ENCODE measurements around the gene MAD1L1.

Gene MAD1L1

DNA sequence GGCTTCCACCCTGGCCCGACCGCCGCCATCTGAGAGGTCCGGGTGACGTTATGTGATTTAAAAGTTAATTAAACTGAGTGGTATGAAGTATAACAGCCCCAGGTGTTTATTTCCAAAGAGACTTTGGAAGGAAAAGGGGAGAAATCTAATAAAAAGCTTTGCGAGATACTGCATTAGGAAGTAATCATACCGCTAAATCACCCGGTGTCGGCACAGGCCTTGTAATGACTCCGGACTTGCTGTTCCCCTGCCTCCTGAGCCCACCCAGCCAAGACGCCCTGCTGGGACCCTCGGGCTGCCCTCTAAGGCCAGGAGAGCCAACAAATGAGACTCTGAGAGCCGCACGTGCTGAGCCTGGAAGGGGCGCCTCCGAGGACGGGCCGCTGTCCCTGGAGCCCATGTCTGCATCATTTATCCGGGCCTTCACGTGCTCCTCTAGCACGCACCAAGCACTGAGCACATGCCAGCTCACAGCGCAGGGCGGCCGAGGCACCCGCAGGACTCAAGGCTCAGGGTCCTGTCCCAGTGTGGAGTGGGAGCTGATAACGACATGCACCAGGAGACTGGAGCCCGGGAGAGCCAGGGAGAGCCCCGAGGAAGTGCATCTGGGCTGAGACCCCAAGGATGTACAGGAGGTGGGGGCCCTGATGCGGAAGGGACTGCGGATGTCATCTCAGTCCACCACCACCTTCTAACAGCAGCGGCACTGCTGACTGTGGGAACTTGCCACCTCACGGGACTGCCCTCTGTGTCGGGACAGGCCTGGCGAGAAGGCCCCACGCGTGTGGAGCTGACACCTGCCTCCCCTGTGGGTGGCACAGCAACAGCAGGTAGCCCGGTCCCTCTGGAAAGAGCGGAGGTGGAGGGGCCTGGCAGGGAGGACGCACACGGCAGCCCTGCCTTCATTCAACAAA is 380.0 kb downstream of the MAD1L1 start:
- no peaks in the 10 kb centered on the region for H3K9me3 Mint-ChIP-seq
- TF ChIP-seq, protein P1, sequence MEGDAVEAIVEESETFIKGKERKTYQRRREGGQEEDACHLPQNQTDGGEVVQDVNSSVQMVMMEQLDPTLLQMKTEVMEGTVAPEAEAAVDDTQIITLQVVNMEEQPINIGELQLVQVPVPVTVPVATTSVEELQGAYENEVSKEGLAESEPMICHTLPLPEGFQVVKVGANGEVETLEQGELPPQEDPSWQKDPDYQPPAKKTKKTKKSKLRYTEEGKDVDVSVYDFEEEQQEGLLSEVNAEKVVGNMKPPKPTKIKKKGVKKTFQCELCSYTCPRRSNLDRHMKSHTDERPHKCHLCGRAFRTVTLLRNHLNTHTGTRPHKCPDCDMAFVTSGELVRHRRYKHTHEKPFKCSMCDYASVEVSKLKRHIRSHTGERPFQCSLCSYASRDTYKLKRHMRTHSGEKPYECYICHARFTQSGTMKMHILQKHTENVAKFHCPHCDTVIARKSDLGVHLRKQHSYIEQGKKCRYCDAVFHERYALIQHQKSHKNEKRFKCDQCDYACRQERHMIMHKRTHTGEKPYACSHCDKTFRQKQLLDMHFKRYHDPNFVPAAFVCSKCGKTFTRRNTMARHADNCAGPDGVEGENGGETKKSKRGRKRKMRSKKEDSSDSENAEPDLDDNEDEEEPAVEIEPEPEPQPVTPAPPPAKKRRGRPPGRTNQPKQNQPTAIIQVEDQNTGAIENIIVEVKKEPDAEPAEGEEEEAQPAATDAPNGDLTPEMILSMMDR (IDR thresholded peaks at IDR 0.05): no peak
- peaks cover 4% of the 10 kb centered on the region for H3K27me3 Mint-ChIP-seq (ENCODE audit: low read depth, poor library complexity)
- no peaks in the 10 kb centered on the region for H3K36me3 Mint-ChIP-seq (ENCODE audit: low read depth)
- peak; percentile 2 for DNase-seq
- H3K4me3 Mint-ChIP-seq: no peak overlapping the region
- H3K27ac Mint-ChIP-seq: peak overlapping the region; percentile 66
- peaks cover 60% of the 10 kb centered on the region for H3K4me1 Mint-ChIP-seq

DNA sequence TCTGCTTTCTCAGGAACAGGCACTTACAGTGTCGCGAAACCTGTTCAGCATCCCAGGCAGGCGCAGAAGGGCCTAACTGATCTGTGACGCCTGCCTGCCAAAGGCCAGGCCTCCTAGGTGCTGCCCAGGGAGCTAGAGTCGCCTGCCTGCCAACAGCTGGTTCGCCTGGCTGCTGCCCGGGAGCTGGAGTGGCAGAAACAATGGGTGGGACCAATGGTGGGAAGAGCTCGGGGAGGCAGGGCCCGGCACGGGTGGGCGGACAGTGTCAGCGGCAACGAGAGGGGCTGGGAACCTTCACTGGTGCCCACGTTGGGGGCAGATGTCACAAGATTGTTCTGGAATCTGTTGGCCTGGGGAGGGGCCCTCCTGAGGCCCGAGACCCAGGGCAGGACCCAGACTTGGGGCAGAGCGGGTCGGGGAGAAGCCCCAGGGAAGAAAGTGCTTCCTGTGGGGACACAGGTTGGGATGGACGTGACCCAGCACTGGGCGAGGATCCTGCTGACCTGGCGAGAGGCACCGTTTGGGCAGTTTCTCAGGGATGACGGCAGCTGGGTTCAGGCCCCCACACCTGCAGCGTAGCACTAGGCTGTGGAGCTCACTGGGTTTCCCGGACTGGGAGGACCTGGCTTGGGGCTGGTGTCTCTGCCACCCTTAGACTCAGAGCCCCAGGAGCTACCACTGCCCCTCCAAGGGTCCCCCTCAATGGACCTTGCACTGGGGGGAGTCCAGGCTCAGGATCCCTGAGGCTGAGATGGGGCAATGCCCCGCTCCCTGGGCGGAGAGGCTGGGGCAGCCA is 380.8 kb downstream of the MAD1L1 start:
- no peak overlapping the region for H3K4me3 Mint-ChIP-seq
- H3K27me3 Mint-ChIP-seq (ENCODE audit: low read depth, poor library complexity): peaks cover 4% of the 10 kb centered on the region
- H3K36me3 Mint-ChIP-seq (ENCODE audit: low read depth): peaks cover 3% of the 10 kb centered on the region
- peak; percentile 2 for DNase-seq
- TF ChIP-seq, protein P1 (IDR thresholded peaks at IDR 0.05): no peak
- no peaks in the 10 kb centered on the region for H3K9me3 Mint-ChIP-seq
- peak overlapping the region; percentile 64 for H3K27ac Mint-ChIP-seq
- H3K4me1 Mint-ChIP-seq: peaks cover 64% of the 10 kb centered on the region

- Mint-ChIP-seq H3K4me1 (peaks cover 71% of the 10 kb centered on the region), H3K4me3 (no peak overlapping the region), H3K27me3 (ENCODE audit: low read depth, poor library complexity) (peaks cover 4% of the 10 kb centered on the region), H3K9me3 (no peaks in the 10 kb centered on the region), H3K27ac (peak overlapping the region; percentile 26), H3K36me3 (ENCODE audit: low read depth) (peaks cover 6% of the 10 kb centered on the region)
- peak; percentile 2 for DNase-seq
- TF ChIP-seq, protein P1 (IDR thresholded peaks at IDR 0.05): no peak
These were observed 381.7 kb downstream of the MAD1L1 start for GRCh38 chr7:1850976-1851571.

DNA sequence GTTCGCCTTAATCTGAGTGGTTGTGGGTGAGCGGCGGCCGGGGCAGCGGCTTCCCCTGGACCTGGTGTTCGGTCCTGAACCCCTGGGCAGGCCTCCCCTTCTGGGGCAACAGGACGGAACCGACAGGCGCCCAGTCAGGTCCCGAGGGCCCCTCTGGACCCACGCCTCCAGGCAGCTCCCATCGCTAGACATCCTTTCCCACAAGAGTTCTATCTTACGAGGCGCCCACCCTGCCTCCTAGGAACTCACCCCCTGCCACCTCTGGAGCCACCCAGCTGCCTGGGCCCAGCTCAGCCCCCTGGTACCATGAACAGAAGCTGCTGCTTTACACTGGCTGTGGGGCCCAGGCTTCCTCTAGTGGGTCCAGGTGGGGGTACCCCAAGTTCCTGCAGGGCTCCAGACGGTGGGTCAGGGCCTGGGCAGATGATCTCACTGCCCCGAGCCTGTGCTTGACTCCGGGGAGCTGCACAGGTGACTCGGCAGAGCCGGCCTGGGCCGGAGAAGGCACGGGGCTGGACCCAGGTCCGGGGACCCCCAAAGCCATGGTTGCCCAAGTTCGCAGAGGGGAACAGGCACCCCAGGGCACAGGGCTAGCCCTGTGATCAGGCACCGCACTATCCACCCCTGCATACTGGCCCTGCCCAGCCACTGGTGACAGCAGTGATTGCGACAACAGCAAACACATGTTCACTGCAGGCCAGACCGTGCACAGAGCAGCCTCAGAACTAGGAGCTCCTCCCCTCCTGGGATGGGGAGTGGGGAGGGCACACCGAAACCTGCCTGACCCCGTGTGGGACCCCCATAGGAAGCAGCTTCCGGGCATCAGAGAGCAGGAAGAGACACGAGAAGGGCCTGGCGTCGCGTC is 382.4 kb downstream of the MAD1L1 start:
- Mint-ChIP-seq H3K4me1 (peaks cover 71% of the 10 kb centered on the region), H3K36me3 (ENCODE audit: low read depth) (peaks cover 6% of the 10 kb centered on the region), H3K27ac (no peak overlapping the region), H3K4me3 (no peak overlapping the region), H3K9me3 (no peaks in the 10 kb centered on the region), H3K27me3 (ENCODE audit: low read depth, poor library complexity) (peaks cover 4% of the 10 kb centered on the region)
- TF ChIP-seq, protein P1 (IDR thresholded peaks at IDR 0.05): no peak
- peak; percentile 4 for DNase-seq

GRCh38 chr7:1849351-1850041 is 383.2 kb downstream of the MAD1L1 start:
- Mint-ChIP-seq H3K36me3 (ENCODE audit: low read depth) (peaks cover 6% of the 10 kb centered on the region), H3K4me3 (no peak overlapping the region), H3K9me3 (no peaks in the 10 kb centered on the region), H3K27me3 (ENCODE audit: low read depth, poor library complexity) (peaks cover 4% of the 10 kb centered on the region), H3K4me1 (peaks cover 71% of the 10 kb centered on the region), H3K27ac (no peak overlapping the region)
- DNase-seq: peak; percentile 12
- TF ChIP-seq, protein P1 (IDR thresholded peaks at IDR 0.05): no peak

Measured in nephron progenitor cell (in vitro differentiated cells).